KG1 (cell line): ENCODE results near the gene LDLRAD4.

Experiments
- DNase-seq: peaks from one replicate; lab custom pipeline; 2025; lab: John Stamatoyannopoulos, UW

LDLRAD4 gene

DNA sequence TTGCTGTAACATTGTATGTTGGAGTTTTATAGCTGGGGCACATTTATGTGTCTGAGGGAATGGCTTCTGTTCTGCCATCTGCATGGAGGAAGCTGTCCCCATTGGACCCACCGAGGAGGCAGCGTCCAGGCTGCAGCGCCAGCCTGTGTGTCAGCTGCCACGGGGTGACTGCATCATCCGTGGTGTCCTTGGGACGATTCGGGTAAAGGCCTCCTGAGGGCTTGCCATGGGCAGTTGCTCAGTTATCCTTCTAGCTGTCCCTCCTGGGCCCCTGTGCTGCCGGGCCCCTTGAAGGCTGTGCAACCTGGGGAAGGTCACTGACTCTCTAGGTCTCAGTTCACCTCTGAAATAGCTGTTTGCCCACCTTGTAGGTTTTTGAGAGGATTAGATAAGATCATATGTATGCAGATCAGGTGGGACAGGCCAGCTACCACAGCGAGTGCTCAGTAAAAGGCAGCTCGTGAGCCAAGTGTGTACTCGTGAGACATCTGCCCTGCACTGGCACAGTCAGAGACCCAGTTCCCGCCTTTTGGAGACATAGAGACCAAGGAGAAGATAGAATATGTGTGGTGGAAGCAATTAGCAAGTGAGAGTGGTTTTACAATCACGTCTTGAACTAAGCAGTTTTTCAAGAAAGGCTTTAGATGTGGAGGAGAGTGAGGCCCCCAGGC, 10.6 kb downstream of the LDLRAD4 start:
- no peak for DNase-seq

DNA sequence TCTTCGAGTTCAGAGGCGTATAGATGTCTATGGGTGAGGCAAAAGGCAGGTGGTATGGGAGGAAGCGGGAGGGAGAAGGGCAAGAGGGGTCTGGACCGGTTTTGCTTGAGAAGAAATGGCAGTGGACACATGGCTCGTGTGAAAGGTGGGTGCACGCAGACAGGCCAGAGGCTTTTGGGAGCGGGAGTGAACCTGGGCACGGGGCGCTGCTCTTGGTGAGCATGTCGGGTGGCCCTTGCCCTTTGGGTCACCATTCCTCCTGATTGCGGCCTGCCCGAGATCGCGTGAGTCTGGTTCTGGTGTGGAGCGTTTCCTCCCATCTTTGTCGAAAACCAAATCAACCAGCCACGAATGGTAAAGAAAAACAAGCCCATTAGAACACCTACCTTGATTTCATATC, 12.6 kb downstream of the LDLRAD4 start:
- no peak for DNase-seq

DNA sequence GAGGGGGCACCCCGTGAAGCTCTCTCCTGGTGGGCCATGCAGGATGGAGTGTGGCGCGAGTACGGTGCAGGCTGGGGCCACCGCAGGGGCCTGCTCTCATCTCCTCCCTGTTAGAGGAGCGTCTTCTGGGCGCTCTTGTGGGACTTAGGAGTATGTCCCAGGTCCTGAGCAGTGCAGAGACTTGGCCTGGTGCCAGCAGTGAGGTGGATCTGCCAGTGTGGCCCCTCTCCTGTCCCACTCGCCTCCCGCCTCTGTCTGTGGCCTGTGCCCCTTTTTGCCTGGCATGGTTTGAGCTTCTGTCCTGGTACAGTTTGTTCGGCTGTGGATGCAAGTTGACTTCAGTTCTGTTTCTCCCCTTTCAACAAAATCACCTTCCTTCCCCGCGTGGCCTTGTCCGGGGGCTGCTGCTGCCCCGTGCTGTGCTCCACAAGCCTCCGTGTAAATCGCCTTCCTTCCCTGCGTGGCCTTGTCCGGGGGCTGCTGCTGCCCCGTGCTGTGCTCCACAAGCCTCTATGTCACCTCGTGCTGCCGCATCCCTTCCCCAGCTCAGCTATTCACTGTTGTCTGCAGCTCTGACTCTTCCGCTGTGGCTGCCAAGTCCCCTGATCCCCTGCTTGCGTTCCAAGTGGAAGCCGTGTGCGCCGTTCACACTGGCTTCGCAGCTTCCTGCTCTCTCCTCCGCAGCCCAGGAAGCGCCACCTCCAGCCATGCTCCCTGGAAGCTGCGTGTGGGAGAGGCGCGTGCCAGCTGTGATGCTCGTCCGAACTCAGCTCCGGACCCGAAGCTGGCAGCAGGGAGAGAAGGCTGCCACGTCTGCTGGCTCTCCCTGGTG, 13.7 kb downstream of the LDLRAD4 start:
- no peak for DNase-seq

DNA sequence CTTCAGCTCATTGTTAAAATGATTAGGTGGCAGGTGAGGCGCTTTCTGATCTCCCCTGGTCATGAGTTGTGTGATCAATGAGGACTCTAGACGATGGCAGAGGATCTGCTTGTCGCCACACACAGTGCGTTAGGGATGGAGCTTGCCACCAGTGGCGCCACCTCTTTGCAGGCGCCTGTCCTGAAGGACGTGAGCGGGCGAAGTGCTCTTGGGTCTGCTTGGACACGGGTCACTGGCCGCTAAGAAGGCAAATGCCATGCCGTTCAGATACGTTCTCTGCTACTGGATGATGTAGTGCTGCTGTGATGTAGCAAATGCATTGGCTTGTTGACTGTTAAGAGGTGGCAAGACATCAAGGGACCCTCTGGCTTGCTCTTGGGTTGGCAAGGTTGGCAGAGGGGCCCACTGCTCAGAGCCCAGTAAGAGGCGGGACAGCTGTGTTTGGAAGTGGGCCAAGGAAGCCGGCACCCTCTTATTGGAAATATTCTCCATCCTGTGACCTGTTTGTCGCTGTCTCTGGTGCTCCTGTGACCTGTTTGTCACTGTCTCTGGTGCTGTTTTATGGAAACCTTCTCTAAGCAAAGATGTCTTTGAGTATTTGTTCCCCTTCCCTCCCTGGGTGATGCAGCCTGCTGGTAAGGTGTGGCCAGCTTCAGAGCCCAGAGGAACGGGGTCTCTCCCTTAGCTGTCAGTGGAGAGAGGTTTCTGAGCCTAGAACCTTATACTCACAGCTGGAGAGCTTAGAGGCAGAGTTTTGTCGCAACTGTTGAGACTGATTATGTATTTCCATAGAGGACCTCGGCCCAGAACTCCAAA, 14.6 kb downstream of the LDLRAD4 start:
- DNase-seq, result no peak

DNA sequence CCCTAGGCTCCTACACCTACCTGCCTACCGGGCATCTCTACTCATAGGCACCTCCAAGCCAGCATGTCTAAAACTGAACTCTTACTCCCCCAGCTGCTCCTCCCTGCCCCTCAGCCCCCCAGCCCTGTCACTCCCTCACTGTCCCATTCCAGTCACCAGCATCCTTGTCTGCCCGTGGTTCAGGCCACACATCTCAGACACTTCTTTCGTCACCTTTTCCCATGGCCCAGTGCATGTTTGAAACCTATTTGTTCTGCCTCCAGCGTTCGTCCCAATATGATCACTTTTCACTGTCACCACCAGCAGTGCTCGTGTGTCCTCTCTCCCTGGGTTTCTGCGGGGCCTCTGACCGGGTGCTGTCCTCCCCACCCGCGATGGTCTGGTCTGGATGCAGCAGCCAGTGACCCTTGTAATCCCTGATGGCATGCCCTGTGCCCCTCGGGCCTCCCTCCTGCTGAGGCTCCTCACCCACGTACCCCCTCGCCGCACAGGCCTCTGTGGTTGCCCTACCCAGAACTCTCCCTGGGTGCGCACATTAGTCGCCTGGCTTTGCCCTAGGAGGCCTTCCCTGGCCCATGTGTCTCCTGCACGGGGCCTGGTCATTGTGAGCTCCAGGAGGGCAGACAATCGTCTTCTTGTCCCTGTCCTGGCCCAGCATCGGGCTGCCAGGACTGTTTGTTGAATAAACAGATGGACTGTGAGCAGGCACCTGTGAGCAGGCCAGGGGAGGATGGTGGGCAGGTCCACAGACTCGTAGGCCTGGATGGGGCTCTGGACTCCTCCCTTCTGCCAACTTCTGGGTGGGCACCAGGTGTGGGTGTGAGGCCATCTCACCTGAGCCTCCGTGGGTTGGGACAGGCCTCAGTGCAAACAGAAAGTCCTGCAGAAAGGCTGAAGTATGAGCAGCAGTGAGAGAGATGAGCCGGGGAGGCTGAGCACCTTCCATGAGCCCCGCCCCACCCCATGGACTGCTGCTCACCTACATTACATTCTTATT, 15.5 kb downstream of the LDLRAD4 start:
- DNase-seq, result no peak

DNA sequence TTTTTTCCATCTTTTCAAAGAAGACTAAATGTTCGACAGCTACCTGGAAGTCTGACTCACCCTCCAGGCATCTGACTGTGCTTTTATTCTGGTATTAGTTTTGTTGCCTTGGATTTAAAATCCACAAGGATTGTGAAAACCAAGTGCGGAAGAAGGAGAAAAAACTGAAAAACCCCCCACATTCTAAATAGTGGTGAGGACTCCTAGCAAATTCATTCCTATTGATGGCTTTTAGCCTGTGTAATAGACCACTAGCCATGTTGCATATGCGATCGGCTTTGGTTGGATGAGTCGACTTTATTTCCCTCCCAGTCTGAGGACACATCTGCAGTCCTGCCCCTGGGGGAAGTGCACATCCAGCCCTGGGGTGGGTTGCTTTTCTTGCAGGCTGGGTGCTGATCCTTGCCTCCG, 16.9 kb downstream of the LDLRAD4 start:
- DNase-seq, result no peak

DNA sequence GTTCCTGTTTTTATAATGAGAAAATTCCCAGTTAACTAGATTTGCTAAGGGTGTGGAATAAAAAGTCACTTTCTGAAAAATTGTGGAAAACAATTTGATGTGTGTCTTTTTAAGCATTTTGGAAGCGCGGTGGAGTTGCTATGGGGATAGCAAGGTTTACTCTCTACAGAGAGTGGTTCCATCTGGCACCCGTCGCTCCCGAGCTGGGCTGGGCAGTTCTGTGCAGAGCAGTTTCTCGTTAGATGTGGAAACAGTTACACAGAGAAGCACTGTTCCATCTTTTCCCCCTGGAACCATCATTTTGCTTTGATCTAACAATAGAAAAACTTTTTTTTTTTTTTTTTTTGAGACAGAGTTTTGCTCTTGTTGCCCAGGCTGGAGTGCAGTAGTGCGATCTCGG, 17.4 kb downstream of the LDLRAD4 start:
- no peak for DNase-seq

DNA sequence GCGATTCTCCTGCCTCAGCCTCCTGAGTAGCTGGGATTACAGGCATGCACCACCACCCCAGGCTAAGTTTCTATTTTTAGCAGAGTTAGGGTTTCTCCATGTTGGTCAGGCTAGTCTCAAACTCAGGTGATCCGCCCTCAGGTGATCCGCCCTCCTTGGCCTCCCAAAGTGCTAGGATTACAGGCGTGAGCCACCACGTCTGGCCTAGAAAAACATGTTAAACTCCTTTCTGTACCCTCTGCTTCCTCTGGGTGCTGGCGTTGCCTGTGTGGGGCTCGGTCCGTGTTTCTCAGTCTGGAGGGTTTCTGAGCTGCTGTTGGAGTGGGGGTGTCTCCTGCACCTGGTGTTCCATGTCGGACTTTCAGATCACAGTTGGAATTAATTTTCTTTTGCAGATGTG, 17.9 kb downstream of the LDLRAD4 start:
- no peak for DNase-seq

DNA sequence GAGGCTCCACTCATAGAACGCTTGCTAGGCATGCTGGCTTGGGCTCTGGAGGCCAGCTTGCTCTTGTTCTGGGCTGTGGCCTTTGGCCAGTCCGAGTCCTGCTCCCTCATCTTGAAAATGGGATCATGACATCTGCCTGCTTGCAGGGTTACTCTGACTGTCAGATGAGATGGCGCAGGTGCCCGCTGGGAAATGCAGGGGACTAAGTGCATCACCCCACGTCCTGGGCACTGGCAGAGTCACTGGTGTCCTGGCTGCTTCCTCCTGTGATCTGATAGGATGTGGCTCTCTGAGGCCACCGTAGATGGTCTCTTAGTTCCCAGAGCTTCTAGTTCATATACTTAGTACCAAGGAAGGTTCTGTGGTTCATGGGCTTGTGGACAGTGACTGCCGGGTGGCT, 18.5 kb downstream of the LDLRAD4 start:
- no peak for DNase-seq

DNA sequence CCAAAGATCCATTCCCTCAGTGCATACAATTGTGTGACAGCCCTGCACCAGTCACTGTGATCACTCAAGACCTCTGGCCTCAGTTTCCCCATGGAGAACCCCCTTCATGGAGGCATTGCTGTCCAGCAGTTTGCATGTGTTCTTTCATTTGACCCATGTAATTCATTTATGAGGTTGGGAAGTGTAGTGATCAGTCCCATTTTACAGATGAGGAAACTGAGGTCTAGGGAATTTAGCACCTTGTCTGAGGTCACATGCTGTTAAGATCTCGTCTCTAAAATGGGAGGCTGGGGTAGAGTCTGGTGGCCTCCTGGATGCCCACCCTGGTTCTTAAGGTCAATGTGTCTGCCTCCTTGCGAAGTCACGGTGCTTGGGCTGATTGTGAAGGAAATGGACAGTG, 19.1 kb downstream of the LDLRAD4 start:
- no peak for DNase-seq

DNA sequence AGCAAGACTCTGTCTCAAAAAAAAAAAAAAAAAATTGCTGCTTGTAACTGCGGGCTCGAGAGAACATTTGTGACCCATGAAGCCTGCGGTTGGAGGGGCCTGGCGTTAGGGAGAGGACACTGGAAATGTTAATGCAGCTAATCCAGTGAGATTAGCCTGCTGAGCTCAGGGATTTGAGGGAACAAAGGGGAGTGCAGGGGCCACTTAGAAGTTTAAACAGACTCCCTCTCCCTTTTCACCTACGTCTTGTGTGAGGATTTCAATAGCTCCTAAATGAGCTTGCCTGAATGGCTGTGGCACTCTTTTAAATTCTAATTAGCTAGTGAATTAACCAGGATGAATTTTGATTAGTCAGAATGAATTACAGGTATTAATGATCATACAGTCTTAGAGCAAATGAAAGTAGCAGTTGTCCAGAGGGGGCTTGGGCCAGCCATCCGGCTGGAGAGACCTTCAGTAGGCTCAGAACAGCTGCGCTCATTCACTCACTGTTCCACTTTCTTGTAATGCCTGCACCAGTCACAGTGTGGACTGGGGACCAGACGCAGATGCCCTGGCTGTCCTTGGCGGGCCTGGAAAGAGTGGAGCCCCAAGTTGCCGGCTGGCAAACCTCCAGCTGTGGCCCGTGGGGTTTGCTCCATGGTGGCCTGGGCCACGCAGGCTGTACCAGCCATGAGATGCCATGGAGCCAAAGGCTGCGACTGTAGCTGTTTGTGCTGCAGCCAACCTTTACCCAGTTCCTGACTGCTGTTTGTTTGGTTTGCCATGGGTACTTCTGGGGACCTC, 20.8 kb downstream of the LDLRAD4 start:
- no peak for DNase-seq

DNA sequence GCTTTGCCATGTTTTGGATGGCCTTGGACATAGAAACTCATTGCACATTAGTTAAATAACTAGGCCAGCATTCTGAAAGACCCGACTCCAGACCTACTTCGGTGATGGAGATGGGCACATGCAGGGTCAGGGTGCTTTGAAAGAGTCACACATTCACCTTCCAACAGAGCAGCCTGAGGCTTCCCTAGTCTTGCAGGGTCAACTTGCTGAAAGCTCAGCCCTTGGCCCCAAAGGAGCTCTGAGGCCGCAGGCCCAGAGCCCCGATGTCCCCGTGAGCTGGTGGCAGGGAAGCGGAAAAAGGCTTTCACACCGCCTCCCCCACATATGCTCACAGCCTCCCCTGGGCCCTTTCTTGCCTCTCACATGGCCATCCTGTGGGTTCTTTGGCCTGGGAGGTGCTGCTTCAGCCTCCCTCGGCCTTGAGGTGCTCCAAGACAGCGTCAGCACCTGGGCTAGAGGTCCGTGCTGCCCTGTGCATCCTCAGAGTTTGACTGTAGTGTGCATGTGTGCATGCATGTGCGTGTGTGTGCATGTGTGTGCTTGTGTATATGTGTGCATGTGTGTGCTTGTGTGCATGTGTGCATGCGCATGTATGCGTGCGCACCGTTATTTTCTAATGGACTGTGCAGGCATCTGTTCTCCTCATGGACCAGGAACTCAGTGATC, 21.6 kb downstream of the LDLRAD4 start:
- no peak for DNase-seq

DNA sequence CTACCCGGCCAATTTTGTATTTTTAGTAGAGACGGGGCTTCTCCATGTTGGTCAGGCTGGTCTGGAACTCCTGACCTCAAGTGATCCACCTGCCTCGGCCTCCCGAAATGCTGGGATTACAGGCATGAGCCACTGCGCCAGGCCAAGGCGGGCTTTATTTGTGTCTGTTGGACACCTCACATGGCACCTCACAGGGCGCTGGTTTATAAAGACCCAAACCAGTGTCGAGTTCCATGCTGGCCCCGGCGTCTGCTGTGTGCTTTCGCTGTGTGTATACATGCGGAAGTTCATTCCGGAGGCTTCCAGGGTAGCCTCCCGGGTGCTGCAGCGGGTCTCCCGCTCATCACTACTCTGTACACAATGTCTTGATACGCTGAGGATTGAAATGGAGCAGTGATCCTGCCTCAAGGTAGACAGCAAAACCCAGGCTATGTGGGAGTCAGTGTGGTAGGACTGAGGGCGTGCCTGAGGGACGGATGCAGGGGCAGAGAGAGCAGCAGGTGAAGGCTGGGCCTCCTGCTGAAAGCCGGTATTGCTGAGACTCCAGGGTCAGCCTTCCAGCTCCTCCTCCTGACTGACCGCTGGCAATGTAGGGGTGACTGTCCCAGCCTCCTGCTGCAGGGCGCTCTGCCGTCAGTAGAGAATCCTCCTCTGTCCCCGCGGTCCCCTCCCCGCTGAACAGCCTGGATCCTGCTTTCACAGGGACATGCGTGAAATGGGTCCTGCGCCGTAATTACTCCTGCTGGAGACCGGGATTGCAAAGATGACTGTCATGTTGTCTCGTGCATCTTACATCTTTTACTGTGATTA, 22.7 kb downstream of the LDLRAD4 start:
- no peak for DNase-seq

DNA sequence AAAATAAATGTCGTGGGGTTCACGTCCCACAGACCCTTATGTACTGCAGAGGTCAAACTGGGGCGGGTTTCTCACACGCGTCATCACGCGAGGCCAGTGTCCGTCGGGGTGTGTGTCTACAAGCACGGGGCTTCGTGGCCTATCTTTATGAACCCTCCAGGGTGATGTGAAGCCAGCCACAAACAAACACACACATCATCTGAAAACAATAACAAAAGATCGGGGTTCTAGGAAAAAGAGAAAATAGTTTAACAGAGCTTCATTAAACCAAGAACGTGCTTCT, 23.3 kb downstream of the LDLRAD4 start:
- DNase-seq, result no peak

DNA sequence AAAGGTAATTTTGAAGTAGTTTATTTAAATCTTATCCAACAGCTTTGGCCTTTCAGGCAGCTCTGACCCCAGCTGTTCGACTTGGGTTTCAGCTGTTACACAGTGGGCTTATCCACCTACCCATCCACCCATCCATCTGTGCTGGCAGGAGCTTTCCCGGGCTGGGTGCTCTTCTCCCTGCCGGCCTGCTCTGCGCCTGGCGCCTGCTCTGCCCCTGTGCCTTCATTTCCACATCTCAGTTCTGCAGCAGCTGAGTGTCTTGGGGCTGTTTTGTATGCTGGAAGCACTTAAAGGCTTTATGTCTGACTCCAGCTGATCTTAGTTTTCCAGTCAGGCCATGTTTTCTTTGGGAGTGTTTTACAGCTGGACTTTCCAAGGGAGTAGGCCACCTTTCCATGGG, 24.2 kb downstream of the LDLRAD4 start:
- DNase-seq, result no peak

DNA sequence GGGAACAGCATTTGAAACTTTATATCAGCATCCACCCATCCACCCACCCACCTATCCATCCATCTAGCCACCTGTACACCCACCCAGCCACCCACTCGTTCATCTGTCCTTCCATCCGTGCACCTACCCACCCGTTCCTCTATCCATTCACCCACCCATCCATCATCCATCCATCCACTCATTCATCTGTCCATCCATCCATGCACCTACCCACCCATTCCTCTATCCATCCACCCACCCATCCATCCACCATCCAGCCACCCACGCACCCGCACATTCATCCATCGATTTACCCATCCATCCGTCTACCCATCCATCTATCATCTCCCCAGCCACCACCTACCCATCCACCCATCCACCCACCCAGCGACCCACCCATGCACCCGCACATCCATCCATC, 24.8 kb downstream of the LDLRAD4 start:
- DNase-seq, result no peak

DNA sequence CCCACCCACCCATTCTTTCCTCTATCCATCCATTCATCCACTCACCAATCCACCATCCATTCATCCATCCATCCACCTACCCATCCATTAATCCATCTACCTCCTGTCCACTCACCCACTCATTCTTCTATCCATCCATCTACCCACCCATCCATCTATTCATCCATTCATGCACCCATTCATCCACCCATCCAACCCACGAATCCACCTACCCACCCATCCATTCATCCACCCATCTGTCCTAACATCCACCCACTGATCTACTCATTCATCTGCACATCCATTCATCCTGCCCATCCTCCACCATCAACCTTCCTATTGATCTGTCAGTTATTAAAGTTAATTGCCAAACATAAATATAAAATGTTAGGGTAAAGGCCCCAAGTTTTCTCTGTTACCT, 25.6 kb downstream of the LDLRAD4 start:
- DNase-seq, result no peak

DNA sequence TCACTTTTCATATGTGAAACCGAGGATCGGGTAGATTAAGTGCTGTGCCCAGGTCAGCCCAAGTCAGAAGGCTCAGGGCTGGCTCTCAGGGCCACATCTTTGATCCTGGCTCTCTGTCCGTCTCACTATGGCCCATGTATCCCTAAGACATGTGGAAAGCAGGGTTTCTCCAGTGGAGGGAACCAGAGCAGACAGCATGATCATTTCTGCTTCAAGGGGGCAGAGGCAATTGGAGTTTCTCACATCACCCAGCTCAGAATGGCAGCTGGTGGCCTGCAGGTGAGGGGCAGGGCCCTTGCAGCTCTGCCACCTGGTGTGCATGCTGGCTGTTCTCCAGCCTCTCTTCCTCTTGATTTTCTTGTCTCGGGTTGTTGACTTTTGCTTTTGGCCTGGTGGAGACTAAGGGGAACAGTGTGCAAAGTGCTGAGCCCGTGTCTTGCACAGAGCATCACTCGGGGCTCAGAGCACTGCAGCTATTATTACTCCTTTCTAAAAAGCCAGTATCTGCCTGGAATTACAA, 27.0 kb downstream of the LDLRAD4 start:
- no peak for DNase-seq

DNA sequence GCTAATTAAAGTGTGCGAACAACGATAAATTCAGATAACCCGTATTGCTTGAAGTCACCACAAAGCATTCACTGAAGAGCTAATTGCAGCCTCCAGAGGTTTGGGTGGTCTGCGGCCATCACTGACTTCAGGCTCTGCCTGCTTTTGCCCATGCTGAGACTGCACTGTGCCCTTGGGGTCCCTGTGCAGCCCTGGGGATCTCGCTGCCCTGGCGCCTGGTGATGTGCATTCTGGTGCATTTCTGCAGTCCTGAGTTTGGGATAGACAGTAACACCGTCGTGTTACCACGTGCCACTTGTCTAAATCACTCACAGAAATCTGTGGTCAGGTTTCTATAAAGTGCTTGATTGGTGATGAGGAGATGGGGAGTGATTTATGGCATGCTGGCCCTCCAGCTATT, 27.6 kb downstream of the LDLRAD4 start:
- DNase-seq, result no peak
